ENCODE results near the gene IL10RB.

DNA sequence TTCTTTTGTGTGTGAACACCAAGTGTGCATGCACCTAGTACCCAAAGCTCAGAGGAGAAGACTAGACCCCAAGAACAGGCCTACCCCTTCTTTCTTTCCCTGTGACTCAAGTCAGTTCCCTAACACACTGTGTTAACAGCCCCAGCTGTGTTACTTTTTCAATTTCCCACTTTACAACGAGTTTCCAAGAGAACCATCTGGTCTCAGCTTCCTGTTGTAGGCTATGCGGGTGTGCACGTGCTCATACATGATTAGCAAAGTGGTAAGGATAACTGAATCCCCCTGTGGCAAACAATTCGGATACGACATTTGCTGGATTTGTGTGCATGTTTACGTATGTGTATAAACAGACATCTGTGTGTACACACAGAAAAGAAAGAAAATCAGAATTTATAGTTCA lies 18.6 kb upstream of the IL10RB start:
- TF ChIP-seq, protein P1, sequence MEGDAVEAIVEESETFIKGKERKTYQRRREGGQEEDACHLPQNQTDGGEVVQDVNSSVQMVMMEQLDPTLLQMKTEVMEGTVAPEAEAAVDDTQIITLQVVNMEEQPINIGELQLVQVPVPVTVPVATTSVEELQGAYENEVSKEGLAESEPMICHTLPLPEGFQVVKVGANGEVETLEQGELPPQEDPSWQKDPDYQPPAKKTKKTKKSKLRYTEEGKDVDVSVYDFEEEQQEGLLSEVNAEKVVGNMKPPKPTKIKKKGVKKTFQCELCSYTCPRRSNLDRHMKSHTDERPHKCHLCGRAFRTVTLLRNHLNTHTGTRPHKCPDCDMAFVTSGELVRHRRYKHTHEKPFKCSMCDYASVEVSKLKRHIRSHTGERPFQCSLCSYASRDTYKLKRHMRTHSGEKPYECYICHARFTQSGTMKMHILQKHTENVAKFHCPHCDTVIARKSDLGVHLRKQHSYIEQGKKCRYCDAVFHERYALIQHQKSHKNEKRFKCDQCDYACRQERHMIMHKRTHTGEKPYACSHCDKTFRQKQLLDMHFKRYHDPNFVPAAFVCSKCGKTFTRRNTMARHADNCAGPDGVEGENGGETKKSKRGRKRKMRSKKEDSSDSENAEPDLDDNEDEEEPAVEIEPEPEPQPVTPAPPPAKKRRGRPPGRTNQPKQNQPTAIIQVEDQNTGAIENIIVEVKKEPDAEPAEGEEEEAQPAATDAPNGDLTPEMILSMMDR (conservative IDR thresholded peaks at IDR 0.05 in 1 of 2, IDR thresholded peaks at IDR 0.05 in 1 of 2; ENCODE audit: extremely low read depth in 1 of 2, insufficient read depth in 1 of 2, low read depth in 1 of 2, low read length in 2 of 2): no peak
- TF ChIP-seq EZH2 (IDR thresholded peaks at IDR 0.05; ENCODE audit: borderline replicate concordance, low read length): no peak

Measured in mammary epithelial cell (primary cell).